ENCODE data around the gene LAMA4.

GRCh38 chr6:112155886-112156285, 98.5 kb downstream of the LAMA4 start:
- TF ChIP-seq CTCF (IDR thresholded peaks at IDR 0.05) (no peak), EZH2 (IDR thresholded peaks at IDR 0.05) (no peak)

All from neural progenitor cell (in vitro differentiated cells).